ENCODE results near the gene CUL7.

GRCh38 chr6:43088654-43089056 lies 35.0 kb upstream of the CUL7 start:
- TF ChIP-seq CTCF (conservative IDR thresholded peaks at IDR 0.05; ENCODE audit: low read depth, low read length): no peak
- no peak for TF ChIP-seq EZH2 (IDR thresholded peaks at IDR 0.05; ENCODE audit: low read length, unreplicated experiment)
- no peak for TF ChIP-seq EZH2phosphoT487 (IDR thresholded peaks at IDR 0.05; ENCODE audit: borderline replicate concordance, low read length)
